T-helper 2 cell (primary cell): Measurements from ENCODE around the gene TFB1M.

Experiments
- DNase-seq, 5 experiments: peaks; one replicate each; pipeline versions ENCODE4 v3.0.0 to v3.0.0-alpha.2; 2012 to 2022

The TFB1M gene

GRCh38 chr6:155297669-155298068, 16.6 kb downstream of the TFB1M start:
- no peak for DNase-seq

DNA sequence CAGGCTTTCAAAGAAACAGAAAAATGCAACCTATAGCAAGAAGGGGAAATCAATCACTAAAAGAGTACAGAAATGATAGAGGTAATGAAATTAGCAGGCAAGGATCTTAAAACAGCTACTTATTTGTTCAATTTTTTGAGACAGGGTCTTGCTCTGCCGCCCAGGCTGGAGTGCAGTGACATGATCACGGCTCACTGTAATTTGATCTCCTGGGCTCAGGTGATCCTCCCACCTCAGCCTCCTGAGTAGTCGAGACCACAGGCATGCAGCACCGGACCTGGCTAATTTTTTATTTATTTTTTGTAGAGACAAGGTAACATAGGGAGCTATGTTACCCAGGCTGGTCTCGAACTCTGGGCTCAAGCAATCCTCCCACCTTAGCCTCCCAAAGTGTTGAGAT, 21.6 kb downstream of the TFB1M start:
- DNase-seq = no peak

GRCh38 chr6:155291291-155291690, 23.0 kb downstream of the TFB1M start:
- no peak for DNase-seq

DNA sequence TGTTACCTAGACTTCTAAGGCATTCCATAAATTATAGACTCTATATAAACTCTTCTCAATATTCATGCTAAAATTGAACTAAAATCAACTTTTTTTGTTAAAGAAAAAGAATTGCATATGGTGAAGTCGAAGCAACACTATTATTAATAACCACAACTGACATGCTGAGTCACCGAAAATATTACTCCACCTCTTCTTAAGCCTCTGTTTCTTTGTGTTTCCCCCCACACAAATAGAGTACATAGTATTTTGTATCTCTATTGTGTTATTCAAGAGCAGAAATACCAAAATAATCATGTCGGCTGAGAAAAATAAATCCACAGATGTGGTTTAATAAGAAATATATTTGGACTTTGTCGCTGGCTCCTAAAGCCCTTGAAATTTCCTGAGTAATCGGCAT, 23.8 kb downstream of the TFB1M start:
- DNase-seq = no peak

DNA sequence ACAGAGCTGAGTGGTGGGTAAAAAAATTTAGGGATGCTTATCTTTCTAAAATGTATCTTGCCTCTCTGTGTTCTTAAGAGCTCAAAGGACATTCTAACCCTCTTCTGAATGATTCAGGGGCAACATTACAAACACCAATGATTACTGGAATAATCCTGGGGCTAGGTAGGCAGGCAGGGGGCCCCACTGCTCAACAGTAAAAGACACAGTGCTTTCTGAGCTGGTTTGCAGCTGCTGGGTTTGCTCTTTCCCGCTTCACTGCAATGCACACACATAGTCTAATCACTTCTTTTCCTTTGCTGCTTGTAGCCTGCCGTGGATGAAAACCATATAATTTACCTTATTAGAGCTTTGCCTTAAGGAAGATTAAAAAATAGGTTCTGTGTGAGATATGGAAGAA, 26.5 kb downstream of the TFB1M start:
- DNase-seq = no peak

GRCh38 chr6:155284775-155285174, 29.5 kb downstream of the TFB1M start:
- DNase-seq = peak in 1 of 5 experiments; percentile 7

- DNase-seq = no peak
These were observed 35.8 kb downstream of the TFB1M start for GRCh38 chr6:155278319-155279049.

DNA sequence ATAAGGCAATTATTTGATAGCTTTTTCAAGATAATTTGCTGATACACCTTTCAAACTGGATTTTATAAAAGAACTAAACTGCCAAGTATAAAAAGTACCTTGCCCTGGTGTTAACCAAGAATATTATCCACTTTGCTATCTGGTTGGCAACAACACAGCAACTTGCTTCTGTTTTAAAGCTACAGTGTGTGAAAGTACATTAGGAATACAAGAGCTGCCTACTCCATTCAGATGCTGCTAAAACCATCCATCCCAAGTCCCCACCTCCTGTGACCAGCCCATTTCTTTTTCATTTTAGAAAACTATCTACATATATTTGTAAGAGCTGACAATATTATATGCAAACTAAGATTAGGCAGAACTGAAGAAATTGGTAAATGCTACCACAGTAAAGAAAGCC, 37.6 kb downstream of the TFB1M start:
- no peak for DNase-seq

- DNase-seq = no peak
These were observed 38.3 kb downstream of the TFB1M start for GRCh38 chr6:155275808-155276480.

DNA sequence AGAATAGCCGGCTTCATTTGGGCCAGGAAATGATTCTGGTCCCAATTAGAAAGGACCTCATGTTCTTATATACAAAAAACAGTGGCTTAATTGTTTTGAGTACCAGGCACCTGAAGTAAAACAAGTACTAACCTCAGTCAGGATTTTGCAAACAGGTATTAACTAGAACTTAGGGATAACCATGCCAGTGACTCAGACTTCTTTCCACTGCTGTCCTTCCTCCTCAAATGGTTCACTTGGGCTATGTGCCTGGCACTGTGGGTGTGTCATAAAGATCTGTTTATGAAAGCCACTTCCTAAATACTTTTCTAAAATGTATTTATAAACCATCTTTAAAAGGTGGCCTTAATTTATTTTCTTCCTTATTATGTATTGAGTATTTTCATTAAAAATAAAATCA, 39.8 kb downstream of the TFB1M start:
- no peak for DNase-seq

- DNase-seq = no peak
These were observed 40.2 kb downstream of the TFB1M start for GRCh38 chr6:155274106-155274505.

DNA sequence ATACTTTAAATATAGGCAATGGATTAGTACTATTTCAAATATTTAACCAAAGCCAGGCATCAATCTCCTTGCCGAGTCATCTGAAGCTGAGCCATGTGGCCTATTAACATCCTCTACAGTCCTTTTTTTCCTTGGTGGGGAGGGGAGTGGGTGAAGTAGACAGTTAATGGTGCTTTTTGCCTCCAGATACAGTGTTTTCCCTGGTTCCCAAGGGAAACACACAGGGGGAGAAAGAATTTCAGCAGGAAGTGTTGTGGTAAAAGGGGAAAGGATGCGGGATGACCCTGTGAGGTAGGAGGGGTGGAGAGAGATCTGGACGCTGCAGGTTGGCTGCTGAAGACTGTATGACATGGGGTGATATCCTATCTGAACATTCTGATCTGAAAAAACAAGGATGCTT, 40.9 kb downstream of the TFB1M start:
- no peak for DNase-seq

DNA sequence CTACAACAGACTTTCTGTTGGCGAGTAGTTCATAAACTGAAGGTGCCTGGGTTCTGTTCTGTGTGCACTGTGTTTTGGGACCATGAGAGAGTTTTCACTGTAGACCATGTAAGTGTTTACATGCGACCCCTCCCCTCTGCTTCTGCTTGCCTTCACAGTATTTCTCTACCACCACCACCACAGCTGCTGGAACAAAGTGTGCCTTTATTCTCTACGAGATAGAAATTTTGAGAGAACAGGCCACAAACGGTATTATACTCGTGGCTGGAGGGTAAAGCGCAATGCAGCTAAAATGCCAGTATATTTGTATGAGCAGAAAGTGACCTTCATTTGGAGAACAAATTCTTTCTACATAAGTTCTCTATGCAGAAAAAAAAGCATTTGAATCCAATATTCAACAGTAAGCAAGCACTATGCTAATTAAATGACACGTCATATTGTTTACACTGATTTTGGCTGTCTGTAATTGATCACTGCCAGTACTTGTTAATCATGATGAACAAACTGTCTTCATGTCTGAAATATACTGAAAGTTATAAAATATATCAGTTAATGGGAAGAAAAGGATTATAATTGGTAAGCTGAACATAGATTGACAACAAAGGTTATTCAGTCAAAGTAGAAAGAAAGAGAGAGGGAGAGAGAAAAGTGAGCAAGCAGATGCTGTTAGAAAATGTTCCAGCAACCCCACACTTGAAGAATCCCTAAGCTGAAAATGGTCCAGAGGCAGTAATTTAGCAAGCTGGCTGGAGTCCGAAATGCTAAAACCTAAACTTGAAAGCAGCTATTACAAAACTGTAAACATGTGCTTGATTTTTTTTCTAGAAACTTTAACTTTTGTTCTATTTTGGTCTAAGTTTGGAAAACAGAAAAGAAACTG, 41.7 kb downstream of the TFB1M start:
- no peak for DNase-seq

- DNase-seq = no peak
These were observed 43.1 kb downstream of the TFB1M start for GRCh38 chr6:155271145-155271544.

DNA sequence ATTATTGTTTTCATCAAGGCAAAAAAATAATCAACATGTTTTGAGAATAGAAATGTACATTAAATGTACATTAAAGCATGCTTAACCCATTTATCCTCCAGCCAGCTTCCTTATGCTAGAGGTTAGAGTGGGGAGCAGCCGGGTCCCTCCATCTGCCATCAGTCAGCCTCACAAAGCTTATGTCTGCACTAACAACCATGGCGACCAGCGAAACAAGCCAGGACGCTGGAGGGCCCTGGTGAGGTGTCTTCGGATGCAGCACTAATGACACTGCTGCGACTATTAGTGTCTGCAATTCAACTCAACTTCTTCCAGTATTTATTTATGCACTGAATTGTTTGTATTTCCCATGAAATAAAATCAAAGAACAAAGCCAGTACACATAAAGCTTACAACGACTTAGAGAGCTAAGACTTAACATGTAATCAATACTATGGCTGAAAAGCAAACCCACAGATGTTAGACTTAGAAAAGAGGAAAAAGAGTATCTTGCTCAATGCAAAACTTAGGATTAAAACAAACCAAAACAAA, 43.7 kb downstream of the TFB1M start:
- DNase-seq = no peak

- no peak for DNase-seq
These were observed 44.5 kb downstream of the TFB1M start for GRCh38 chr6:155269765-155270164.

GRCh38 chr6:155268088-155268867, 46.0 kb downstream of the TFB1M start:
- DNase-seq = peak in 2 of 5 experiments; percentile 2 to 61

GRCh38 chr6:155267411-155267810, 46.9 kb downstream of the TFB1M start:
- DNase-seq = no peak

GRCh38 chr6:155265843-155266535, 48.3 kb downstream of the TFB1M start:
- DNase-seq = no peak

DNA sequence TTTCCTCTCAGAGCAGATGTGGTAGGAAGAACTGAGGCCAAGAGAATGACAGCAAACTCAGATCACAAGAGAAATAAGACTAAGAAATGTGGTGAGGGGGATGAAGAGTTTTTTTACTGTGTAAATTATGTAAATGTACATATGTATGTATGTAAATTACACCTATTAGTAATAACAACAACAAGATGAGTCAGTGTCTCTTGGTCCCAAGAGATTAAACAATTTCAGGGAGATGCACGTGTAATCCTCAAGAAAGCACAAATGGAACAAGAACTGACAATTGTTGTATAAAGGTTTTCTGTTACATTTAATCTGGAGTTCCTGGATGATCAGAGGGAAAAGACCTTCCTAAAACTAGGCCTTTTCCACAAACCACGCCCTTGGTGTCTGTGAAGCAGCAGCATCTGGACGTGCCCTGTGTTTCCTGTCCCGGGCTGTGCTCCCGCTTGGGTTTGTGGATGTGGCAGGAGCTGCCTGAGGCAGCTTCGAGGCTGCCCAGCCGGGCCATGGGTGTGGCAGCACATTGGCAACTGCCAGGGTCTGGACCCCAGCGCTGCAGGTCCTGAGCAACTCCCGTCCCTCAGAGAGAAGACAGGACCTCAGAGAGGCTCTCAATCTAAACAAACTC, 49.5 kb downstream of the TFB1M start:
- DNase-seq = no peak

DNA sequence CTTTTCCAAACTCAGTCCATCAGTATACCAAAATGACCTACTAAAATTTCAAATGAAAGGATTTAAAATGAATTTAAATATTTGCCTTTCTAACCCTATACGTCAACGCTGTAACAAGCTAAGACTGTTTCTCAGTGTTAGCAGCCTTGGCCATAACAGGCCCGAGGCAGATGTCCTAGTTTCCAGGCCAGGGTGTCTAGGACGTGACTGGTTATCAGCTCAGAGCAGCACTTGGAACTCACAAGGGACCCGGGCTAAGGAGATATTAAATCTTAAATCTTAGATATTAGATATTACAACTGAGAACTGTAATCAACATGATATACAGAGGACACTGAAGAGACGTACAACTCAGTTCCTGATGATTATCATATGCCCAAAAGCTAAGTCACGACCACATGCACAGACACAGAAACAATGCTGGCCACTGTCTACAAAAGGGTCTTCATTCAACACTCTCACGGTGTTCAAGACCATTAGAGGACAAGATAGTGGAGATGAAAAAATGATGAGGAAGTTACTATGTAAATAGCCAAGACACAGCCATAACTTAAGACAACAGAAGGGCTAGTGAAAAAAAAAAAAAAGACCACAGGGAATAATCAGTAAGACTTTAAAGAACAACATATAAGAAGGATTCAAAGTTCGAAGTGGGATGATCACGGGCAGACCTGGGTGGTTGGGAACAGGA, 50.8 kb downstream of the TFB1M start, which contains the start of gene CLDN20:
Gene CLDN20 (plus strand): TSS at position 641 of the 691 bp plus-strand sequence. CDS start 11,707 bp downstream, outside the sequence.
- no peak for DNase-seq
